Activated gamma-delta T cell treated with anti-CD3 and anti-CD28 coated beads, Interleukin-2, amount 50 U/mL, for 16 hours (primary cell): ENCODE data around the gene PPP6R3.

Source experiments
- DNase-seq: peaks from one replicate; pipeline ENCODE4 v3.0.0-alpha.2; 2020; ENCODE audit warnings: low read depth

Gene PPP6R3

DNA sequence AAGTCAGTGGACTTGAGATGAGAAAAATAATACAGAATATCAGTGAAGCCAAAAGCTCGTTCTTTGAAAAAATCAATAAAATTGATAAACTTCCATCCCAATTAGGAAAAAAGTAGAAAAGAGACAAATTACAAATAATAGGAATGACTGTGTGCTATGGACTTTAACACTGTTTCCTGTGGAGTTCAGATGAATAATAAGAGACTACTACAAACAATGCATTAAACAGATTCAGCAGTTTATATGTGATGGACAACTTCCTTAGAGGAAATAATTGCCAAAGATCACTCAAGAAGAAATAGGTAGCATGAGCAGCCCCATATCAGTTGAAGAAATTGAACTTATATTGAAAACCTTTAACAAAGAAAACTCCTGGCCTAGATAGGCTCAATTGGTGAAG is 99.7 kb downstream of the PPP6R3 start:
- DNase-seq: no peak

DNA sequence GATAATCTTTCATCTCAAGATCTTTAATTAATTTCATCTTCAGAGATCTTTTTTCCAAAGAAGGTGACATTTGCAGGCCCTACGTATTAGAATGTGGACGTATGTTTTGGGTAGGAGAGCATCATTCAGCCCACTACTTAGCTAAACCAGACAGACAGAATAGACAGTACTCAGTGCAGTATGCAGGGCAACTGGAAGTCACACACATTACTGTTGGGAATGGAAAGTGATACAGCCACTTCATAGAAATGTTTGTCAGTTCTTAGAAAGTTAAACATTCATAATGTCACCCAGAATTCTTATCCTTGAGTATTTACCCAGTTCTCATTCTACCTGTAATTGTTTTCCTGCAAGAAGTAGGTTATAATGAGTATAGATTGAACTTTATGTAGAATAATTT is 102.9 kb downstream of the PPP6R3 start:
- no peak for DNase-seq

DNA sequence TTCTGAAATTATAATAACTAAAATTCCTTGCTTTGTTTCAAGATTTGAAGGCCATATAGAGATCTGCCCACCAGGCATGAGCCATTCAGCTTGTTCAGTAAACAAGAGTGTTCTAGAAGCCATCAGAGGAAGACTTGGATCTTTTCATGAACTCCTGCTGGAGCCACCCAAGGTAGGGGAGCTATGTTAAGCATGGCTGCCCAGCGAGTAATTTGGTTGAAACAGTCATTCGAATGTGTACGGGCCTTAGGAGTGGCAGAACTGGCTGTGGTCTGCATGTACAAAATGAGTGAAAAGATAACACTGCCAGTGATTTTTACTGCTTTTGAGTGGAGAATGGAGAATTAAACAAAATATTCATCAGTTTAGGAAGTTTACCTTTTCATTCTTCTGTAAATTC is 103.7 kb downstream of the PPP6R3 start:
- DNase-seq: no peak

DNA sequence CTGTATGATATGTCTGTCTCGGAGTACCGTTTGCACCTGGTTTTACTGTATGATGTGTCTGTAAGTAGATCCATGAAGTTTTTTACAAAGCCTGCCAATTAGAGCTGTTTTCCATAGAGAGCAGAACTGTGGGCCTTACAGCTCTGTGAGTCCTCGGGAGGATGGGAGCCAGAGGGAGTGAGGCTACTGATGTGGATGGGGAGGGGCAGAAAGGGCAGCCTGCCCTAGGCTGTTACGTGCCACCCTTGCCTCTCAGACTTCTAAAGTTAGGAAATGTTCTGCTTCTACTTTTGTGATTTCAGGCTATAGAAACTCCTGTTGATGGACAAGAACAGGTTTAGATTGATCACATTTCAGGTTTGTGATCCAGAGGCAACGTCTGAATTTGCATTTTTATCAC is 105.2 kb downstream of the PPP6R3 start:
- no peak for DNase-seq

DNA sequence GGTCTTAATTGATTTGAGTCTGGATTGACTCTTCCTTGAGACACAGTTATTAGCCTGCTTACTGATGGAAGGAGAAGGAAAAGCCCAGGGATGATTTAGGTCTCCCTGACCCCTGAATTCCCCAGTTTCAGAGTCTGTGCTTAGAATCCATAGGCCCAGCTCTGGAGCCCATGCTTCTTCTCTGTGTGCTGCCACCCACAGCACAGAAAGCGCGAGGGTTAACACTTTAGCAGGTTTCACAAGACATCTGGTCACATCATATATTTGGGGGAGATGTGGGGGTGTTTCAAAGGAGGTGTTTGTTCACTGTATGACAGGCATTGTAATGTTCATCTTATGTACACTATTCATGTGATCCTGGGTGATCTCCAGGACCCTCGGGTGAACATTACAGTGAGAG is 107.0 kb downstream of the PPP6R3 start:
- DNase-seq: no peak

DNA sequence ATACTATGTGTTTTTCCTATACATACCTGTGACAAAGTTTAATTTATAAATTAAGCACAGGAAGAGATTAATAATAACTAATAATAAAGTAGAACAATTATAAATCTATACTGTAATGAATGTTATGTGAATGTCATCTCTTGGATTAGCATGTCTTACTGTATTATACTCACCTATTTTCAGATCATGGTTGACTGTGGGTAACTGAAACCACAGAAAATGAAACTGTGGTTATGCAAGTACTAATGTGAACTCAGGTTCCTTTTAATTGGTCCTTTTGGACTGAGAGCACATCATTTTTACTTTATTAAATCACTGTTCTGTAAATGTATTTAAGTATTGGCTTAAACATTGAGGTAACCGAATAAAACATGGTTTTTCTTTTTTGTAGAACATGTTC is 108.8 kb downstream of the PPP6R3 start:
- no peak for DNase-seq

DNA sequence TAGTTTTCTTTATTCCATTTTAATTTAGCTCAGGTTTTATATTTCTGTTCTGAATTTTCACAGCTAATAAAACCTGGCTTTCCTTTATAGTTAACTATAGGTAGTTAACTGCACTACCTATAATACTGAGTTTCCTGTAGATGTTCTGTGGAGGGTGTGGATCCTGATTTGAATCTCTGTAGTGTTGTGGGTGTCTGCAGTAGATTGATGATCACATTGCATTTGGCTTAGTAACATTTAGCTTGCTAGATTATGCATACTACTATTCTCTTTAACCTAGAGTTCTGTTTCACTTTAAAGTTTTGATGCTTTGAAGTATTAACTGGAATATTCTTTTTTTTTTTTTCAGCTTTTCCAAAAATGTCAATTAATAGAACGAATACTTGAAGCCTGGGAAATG is 110.1 kb downstream of the PPP6R3 start:
- DNase-seq: no peak

- DNase-seq: no peak
These were observed 113.8 kb downstream of the PPP6R3 start for GRCh38 chr11:68574308-68574707.

DNA sequence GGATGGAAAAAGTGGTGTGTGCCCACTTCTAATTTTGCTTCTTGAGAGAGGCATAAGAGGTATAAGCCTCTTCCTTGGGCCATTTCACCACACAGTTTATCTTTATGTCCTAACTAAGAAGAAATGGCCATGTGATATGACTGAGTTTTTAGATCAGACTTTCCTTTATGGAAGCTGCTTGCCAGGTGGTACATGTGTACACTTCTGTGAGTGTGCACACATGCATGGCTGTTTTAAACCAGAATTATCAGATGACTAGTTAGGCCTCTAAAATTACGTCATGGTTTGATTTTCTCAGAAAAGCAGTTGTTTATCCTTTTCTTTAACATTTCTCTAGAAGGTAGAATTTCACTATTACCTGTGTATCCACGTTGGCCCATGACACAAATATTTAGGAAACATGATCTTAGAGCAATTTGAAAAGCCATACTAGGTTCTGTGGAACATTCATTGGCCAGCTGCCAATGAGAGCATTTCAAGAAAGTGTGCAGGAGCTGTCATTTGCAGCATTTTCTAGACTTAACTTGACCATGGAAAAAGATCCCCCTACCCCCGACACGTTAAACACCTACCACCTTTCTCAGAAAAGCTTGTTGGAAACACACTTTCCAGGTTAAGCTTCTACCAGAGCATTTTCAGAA is 114.6 kb downstream of the PPP6R3 start:
- DNase-seq: no peak

- no peak for DNase-seq
These were observed 118.9 kb downstream of the PPP6R3 start for GRCh38 chr11:68579455-68579854.

GRCh38 chr11:68581439-68581838 is 120.9 kb downstream of the PPP6R3 start:
- DNase-seq: no peak

GRCh38 chr11:68581901-68582300 is 121.3 kb downstream of the PPP6R3 start:
- DNase-seq: no peak

GRCh38 chr11:68582416-68583040 is 122.0 kb downstream of the PPP6R3 start:
- DNase-seq: no peak

DNA sequence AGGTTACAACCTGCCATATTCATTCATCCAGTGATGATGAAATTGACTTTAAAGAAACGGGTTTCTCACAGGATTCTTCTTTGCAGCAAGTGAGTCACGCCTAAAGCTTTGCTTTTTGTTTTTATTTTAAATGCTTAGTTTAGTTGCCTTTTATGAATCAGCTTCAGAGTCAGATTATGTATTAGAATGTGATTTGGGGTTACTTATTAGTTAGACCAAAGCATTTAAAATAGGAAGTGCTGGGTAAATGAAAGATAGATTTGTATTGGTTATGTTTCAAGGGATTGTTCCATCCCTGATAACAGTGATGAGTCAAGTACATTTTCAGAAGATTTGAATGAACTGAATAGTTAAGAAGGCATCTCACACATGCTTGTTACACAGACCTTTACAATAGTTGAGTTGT is 122.5 kb downstream of the PPP6R3 start:
- DNase-seq: no peak

DNA sequence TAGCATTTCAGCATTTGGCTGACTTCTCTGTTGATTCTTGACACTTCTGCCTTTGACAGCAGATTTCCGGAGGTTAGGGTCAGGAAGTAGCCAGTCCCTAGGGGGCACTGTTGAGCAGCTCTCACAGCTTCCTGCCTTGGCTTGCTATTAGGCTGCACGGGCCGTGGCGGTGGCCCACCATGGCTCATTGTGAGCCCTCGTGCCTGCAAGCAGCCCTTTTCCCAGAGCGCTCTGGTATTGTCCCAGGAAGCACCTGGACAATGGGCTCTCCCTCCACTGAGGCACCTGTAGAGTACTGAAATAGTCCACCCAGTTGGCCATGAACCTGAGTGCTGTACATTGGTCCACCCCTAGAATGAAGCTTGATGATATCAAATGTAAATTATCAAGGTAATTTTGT is 123.5 kb downstream of the PPP6R3 start:
- DNase-seq: peak; percentile 26

DNA sequence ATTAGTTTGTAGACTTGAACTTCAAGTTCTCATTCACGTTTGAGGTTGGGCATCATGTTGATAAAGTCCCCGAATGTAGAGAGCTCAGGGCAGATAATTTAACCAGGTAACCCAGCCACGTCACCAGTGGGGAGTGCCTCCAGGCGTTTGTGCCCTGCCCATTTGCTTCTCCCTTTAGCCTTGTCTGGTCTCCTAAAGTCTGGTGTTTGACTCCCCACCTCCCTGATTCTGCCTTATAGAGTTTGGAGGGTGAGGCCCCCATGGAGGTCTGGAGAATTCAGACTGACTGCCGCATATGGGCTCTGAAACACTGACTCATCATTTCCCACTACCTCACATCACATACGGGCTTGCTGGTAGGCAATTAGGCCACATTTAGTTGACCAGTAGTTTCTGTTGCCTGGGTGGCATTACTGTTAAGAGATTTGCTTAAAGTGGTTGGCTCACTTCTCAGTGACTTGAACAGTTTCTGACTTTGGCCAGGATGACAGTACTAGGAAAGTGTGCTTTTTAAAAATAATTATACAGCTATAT is 124.5 kb downstream of the PPP6R3 start:
- DNase-seq: no peak

DNA sequence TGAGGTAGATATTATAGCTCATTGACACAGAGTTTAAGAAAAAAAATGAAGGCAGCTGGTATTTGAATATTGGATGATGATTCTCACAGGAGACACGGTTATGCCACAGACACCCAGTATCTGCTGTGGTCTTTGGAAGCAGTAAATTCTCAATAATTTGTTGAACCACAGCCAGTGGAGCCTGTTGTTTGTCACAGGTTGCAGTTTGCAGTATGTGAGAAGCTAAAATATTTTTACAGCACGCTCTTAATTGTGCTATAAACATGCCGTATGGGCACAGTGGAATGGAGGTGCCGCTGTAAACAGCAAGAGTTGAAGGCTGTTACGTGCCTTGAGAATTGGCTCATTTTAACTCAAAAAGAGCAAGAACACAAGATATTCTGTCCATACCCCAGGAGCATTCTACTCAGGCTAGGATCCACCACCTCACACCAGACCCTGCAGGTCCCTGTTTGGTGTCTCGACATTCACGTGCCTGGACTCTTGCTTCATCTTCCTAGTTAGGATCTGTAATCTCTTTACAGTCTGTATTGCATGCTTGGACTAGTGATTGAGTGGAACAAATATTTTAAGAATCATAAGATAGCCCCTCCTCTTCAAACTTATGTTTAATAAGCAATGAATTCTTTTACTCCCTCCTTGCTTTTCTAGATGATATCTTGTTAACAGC is 129.1 kb downstream of the PPP6R3 start:
- DNase-seq: no peak

DNA sequence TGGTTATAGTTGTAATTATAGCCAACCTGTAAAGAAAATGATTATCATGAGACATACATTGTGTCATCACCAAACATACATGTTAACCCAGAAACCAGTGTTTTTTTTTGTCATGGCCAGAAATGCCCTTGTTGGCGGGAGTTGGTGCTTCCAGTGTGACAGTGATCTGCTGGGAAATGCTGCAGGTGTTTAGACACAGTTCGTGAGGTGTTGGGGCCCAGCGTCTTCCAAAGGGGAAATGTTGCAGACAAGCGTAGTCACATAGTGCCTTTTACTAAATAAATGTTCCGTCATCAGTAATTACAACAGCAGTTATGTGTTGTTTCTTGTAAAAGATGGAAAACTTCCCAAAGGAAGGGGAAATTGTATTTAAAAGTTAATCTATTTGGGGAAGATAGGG is 131.2 kb downstream of the PPP6R3 start:
- DNase-seq: no peak

DNA sequence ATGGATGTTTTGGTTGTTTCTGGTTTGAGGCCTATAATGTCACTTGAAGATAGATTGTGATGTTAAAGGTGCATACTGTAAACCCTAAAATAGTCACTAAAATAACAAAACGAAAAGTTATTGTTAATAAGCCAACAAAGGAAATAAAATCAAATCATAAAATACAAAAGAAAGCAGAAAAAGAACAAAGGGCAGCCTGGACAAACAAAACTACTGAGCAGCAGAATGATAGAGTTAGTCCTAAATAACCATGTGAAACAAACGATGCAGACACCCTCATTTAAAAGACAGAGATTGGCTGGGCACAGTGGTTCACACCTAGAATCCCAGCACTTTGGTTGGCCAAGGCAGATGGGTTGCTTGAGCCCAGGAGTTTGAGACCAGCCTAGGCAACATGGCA is 132.9 kb downstream of the PPP6R3 start:
- DNase-seq: no peak

DNA sequence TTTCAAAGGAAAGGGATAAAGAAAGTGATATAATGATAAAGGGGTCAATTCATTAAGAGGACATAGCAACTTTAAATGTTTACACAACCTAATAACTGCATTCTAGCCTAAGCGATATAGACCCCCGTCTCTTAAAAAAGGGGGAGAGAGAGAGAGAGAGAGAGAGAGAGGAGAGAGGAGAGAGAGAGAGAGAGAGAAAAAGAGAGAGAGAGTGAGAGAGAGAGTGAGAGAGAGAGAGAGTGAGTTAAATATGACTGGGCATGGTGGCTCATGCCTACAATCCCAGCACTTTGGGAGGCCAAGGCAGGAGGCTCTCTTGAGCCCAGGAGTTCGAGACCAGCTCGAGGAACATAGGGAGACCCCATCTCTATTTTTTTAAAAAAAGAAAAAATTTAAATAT is 133.6 kb downstream of the PPP6R3 start:
- no peak for DNase-seq

DNA sequence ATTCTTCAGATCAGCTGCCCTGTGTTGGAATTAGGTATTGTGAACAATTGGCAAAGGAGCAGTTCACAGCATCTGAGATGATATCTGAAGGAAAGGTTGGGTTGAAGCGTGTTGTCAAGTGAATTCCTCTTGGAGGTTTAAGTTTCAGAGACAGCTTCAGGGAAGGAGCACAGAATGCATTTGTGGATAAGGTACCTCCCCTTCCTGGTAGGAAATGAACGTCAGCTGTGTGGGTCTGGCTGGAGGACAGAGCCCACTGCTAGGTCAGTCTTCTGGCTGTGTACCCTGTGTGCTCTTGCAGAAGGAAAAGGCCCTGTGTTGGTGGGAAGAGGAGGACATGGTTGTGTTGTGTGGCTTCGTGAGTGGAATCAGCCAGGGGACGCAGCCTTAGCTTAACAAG is 135.7 kb downstream of the PPP6R3 start:
- no peak for DNase-seq

GRCh38 chr11:68598816-68599653 is 138.5 kb downstream of the PPP6R3 start:
- no peak for DNase-seq

GRCh38 chr11:68601147-68601546 is 140.6 kb downstream of the PPP6R3 start:
- no peak for DNase-seq
